ENCODE data around the gene IDS.

DNA sequence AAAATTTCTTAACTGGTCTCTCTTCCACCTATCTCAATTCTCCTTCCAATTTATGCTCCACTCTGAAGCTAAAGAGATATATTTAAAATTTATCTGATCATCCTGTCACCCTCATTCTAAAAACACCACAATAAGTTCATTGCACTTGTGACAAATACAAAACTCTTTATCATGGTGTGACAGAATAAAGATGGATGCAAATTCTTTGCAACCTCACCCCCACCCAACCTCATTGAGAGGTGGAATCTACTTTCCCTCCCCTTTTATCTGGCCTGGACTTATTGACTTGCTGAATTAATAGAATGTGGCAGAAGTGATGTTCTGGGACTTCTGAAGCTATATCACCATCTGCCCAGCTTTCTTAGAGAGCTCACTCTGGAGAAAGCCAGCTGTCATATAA lies 46.5 kb downstream of the IDS start:
- TF ChIP-seq EZH2phosphoT487 (IDR thresholded peaks at IDR 0.05; ENCODE audit: insufficient read depth, low read depth) (no peak), EZH2 (IDR thresholded peaks at IDR 0.05; ENCODE audit: insufficient read depth, poor library complexity, severe bottlenecking) (no peak)
